HepG2 (cell line): ENCODE results near the gene NOCT. TPM values are rescaled to one million over a fixed set of nuclear protein-coding genes. Genes with fewer than 3 reads are reported as not detected.

ENCODE experiments used
- FOXC1 ChIP-seq: sonication (generic); formaldehyde crosslinking; IDR thresholded peaks from 2 replicates; pipeline ENCODE4 v1.8.0; 2022; ENCODE audit warnings: mild to moderate bottlenecking, missing genetic modification reagents, borderline replicate concordance
- FOXK1 ChIP-seq: sonication (generic); formaldehyde crosslinking; IDR thresholded peaks from 2 replicates; pipeline ENCODE4 v1.4.0; 2020; ENCODE audit warnings: low read depth, missing genetic modification reagents, borderline replicate concordance
- MIER2 ChIP-seq: IDR thresholded peaks from 2 replicates; pipeline ENCODE4 v1.6.1; 2016; ENCODE audit warnings: missing biosample characterization, missing genetic modification reagents
- SAFB2 ChIP-seq: sonication (generic); formaldehyde crosslinking; IDR thresholded peaks from 2 replicates; pipeline ENCODE4 v1.5.1; 2020; ENCODE audit warnings: missing genetic modification reagents, low read depth, mild to moderate bottlenecking, borderline replicate concordance
- SNAPC2 ChIP-seq: sonication (generic); formaldehyde crosslinking; IDR thresholded peaks from 2 replicates; pipeline ENCODE4 v1.8.1; 2022; ENCODE audit warnings: mild to moderate bottlenecking, missing genetic modification reagents
- SPEN ChIP-seq: sonication (generic); formaldehyde crosslinking; IDR thresholded peaks from 2 replicates; pipeline ENCODE4 v1.5.1; 2020; ENCODE audit warnings: low read depth, mild to moderate bottlenecking, missing genetic modification reagents
- TCF7L2 ChIP-seq: IDR thresholded peaks from 2 replicates; pipeline ENCODE4 v1.6.1; 2011; ENCODE audit warnings: mild to moderate bottlenecking, low read depth, low read length, moderate library complexity
- ZBTB42 ChIP-seq: sonication (generic); formaldehyde crosslinking; IDR thresholded peaks from 2 replicates; pipeline ENCODE4 v1.5.0; 2020; ENCODE audit warnings: mild to moderate bottlenecking, missing genetic modification reagents
- ZFP62 ChIP-seq: sonication (generic); formaldehyde crosslinking; IDR thresholded peaks from 2 replicates; pipeline ENCODE4 v1.4.0; 2020; ENCODE audit warnings: missing genetic modification reagents
- ZNF235 ChIP-seq: sonication (generic); formaldehyde crosslinking; IDR thresholded peaks from 2 replicates; pipeline ENCODE4 v1.8.1; 2023; ENCODE audit warnings: mild to moderate bottlenecking, missing genetic modification reagents, borderline replicate concordance
- ZNF510 ChIP-seq: sonication (generic); formaldehyde crosslinking; IDR thresholded peaks from 2 replicates; pipeline ENCODE4 v1.4.0; 2020; ENCODE audit warnings: low read depth, mild to moderate bottlenecking, missing genetic modification reagents
- ZNF660 ChIP-seq: sonication (generic); formaldehyde crosslinking; IDR thresholded peaks from 2 replicates; pipeline ENCODE4 v1.5.1; 2020; ENCODE audit warnings: mild to moderate bottlenecking, low read depth, missing genetic modification reagents, borderline replicate concordance
- polyA plus RNA-seq, 8 experiments: library from polyadenylated mRNA; depleted of rRNA in 3 of 8; stranded (reverse) in 7 of 8; unstranded in 1 of 8; fragments of >200 nt; fragmentation: Illumina TruSeq in 4 of 8; extraction: Trizol in 4 of 8; gene quantifications; 2 replicates each; pipeline versions ENCODE4 v1.2.1 to v1.2.3, GENCODE V29; 2011 to 2016; ENCODE audit warnings: low read depth in 4 of 8, missing spikeins in 1 of 8, mixed read lengths in 1 of 8; ENCODE audit not compliant: insufficient read depth in 1 of 8
- total RNA-seq, 5 experiments: library from RNA; depleted of rRNA; stranded (reverse); fragments of >200 nt; fragmentation: Illumina TruSeq; extraction: Trizol; gene quantifications; 2 replicates each; pipeline ENCODE4 v1.2.3, GENCODE V29; 2016; ENCODE audit warnings: low read depth in 1 of 5
- TF ChIP-seq, protein P1 (sequence below), 2 experiments: fragments of 450-650 bp in 1 of 2; sonication (generic) in 1 of 2; formaldehyde crosslinking in 1 of 2; IDR thresholded peaks; 2 replicates each; pipeline versions ENCODE4 v1.6.1 to v1.8.0; 2016 to 2022; ENCODE audit warnings: antibody characterized with exemption in 1 of 2, mild to moderate bottlenecking in 1 of 2, missing genetic modification reagents in 1 of 2
- TF ChIP-seq, protein P2 (sequence below): sonication (generic); formaldehyde crosslinking; IDR thresholded peaks from 2 replicates; pipeline ENCODE4 v1.8.1; 2022; ENCODE audit warnings: mild to moderate bottlenecking, missing genetic modification reagents
- TF ChIP-seq, protein P3 (sequence below): IDR thresholded peaks from 2 replicates; pipeline ENCODE4 v1.6.1; 2016; ENCODE audit warnings: missing compliant biosample characterization, missing genetic modification reagents, borderline replicate concordance
- TF ChIP-seq, protein P4 (sequence below): sonication (generic); formaldehyde crosslinking; IDR thresholded peaks from 2 replicates; pipeline ENCODE4 v1.5.0; 2020; ENCODE audit warnings: missing genetic modification reagents, mild to moderate bottlenecking, borderline replicate concordance

Gene NOCT
- total and polyA plus RNA-seq, 2 of the 13 experiments (the other 11 are each of a cell fraction or from before 2014, with no cell fraction given) = 3.6 to 13.1 TPM

DNA sequence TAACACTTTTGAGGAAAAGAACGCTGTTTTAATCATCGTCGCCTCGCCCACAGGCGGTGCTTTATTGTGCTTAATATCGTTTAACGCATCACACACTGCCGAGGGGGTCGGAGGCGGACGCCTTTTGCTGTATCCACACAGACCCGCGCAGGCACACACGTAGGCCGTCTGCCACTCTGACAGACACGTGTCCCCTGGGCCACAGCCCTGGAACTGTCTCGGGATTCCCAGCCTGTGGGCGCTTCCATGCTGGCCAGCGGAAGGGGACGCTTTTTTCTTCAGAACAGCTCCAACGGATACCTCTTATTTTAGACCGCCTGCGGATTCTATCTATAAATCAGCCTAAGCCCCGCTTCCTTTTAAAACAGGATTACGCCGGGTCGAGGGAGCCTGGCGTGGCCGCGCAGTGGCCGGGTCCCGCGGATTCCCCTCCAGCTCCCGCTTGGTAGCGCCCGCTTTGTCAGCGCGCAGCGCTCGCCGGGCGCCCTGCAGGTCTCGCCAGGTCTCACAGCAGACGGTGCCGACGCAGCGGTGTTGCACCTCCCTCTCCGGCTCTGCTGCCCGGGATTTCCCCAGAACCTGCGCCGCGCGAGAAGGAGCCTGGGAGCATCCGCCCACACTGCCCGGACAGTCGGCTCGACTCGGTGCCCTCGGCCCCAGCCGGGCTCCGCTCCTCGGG lies at the start of gene NOCT (continued):
- TF ChIP-seq, protein P1, sequence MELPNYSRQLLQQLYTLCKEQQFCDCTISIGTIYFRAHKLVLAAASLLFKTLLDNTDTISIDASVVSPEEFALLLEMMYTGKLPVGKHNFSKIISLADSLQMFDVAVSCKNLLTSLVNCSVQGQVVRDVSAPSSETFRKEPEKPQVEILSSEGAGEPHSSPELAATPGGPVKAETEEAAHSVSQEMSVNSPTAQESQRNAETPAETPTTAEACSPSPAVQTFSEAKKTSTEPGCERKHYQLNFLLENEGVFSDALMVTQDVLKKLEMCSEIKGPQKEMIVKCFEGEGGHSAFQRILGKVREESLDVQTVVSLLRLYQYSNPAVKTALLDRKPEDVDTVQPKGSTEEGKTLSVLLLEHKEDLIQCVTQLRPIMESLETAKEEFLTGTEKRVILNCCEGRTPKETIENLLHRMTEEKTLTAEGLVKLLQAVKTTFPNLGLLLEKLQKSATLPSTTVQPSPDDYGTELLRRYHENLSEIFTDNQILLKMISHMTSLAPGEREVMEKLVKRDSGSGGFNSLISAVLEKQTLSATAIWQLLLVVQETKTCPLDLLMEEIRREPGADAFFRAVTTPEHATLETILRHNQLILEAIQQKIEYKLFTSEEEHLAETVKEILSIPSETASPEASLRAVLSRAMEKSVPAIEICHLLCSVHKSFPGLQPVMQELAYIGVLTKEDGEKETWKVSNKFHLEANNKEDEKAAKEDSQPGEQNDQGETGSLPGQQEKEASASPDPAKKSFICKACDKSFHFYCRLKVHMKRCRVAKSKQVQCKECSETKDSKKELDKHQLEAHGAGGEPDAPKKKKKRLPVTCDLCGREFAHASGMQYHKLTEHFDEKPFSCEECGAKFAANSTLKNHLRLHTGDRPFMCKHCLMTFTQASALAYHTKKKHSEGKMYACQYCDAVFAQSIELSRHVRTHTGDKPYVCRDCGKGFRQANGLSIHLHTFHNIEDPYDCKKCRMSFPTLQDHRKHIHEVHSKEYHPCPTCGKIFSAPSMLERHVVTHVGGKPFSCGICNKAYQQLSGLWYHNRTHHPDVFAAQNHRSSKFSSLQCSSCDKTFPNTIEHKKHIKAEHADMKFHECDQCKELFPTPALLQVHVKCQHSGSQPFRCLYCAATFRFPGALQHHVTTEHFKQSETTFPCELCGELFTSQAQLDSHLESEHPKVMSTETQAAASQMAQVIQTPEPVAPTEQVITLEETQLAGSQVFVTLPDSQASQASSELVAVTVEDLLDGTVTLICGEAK (IDR thresholded peaks at IDR 0.05) = no peak
- TF ChIP-seq, protein P1 (CRISPR knock-in tag; IDR thresholded peaks at IDR 0.05) = peak; percentile 61; the same call in 1 of the 2 replicates
- TF ChIP-seq MIER2 (CRISPR knock-in tag) (no peak; the same call in 1 of the 2 replicates), ZNF510 (CRISPR knock-in tag) (no peak), ZFP62 (no peak), ZBTB42 (CRISPR knock-in tag) (no peak), FOXK1 (CRISPR knock-in tag) (0 out of 2 replicates have a peak, but pooled peaks have one; percentile 65), SPEN (CRISPR knock-in tag) (peak; percentile 88), SNAPC2 (no peak), SAFB2 (no peak), ZNF660 (CRISPR knock-in tag) (no peak), ZNF235 (CRISPR knock-in tag) (peak; percentile 73; the same call in 1 of the 2 replicates), FOXC1 (CRISPR knock-in tag) (no peak), TCF7L2 (no peak)
- TF ChIP-seq, protein P2, sequence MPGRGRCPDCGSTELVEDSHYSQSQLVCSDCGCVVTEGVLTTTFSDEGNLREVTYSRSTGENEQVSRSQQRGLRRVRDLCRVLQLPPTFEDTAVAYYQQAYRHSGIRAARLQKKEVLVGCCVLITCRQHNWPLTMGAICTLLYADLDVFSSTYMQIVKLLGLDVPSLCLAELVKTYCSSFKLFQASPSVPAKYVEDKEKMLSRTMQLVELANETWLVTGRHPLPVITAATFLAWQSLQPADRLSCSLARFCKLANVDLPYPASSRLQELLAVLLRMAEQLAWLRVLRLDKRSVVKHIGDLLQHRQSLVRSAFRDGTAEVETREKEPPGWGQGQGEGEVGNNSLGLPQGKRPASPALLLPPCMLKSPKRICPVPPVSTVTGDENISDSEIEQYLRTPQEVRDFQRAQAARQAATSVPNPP (CRISPR knock-in tag) = no peak
- TF ChIP-seq, protein P3, sequence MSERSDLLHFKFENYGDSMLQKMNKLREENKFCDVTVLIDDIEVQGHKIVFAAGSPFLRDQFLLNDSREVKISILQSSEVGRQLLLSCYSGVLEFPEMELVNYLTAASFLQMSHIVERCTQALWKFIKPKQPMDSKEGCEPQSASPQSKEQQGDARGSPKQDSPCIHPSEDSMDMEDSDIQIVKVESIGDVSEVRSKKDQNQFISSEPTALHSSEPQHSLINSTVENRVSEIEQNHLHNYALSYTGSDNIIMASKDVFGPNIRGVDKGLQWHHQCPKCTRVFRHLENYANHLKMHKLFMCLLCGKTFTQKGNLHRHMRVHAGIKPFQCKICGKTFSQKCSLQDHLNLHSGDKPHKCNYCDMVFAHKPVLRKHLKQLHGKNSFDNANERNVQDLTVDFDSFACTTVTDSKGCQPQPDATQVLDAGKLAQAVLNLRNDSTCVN (CRISPR knock-in tag) = no peak
- TF ChIP-seq, protein P4, sequence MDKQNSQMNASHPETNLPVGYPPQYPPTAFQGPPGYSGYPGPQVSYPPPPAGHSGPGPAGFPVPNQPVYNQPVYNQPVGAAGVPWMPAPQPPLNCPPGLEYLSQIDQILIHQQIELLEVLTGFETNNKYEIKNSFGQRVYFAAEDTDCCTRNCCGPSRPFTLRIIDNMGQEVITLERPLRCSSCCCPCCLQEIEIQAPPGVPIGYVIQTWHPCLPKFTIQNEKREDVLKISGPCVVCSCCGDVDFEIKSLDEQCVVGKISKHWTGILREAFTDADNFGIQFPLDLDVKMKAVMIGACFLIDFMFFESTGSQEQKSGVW = no peak
